ENCODE results near the gene LRGUK. TPM values are rescaled to one million over a fixed set of nuclear protein-coding genes. Genes with fewer than 3 reads are reported as not detected.
"Not testable (repeated sequence)": the region's sequence is repeated elsewhere in the genome, so short reads cannot be mapped to it uniquely, and the experiment has no call there.

The LRGUK gene
- total and polyA plus RNA-seq, 2 donors (not counting 3 experiments of a cell fraction or from before 2014, with no cell fraction given): 0.10 to 0.11 TPM

- TF ChIP-seq JUN (IDR thresholded peaks at IDR 0.05; ENCODE audit: borderline replicate concordance, insufficient read depth, insufficient read length, low read depth) (no peak), MYC (IDR thresholded peaks at IDR 0.05; ENCODE audit: low read depth, low read length) (no peak), MAX (IDR thresholded peaks at IDR 0.05; ENCODE audit: insufficient read depth, insufficient read length) (no peak), POLR2AphosphoS5 (IDR thresholded peaks at IDR 0.05; ENCODE audit: insufficient read depth, low read depth, low read length) (no peak), CTCF (IDR thresholded peaks at IDR 0.05; ENCODE audit: extremely low read depth in 1 of 2, insufficient read depth in 1 of 2, low read depth in 1 of 2, low read length in 2 of 2) (no peak), POLR2A (IDR thresholded peaks at IDR 0.05; ENCODE audit: low read depth, low read length) (no peak), EZH2 (IDR thresholded peaks at IDR 0.05; ENCODE audit: borderline replicate concordance, low read depth, low read length, severe bottlenecking) (no peak), GATA2 (IDR thresholded peaks at IDR 0.05; ENCODE audit: insufficient read depth, insufficient read length, low read depth, low read length) (no peak), FOS (IDR thresholded peaks at IDR 0.05; ENCODE audit: borderline replicate concordance, insufficient read depth, low read length) (no peak)
- Histone ChIP-seq H3K79me2 (ENCODE audit: control insufficient read depth, insufficient read depth, low read length) (no peaks in the 10 kb centered on the region), H3K27ac (ENCODE audit: insufficient read depth, low read depth, low read length) (no peak overlapping the region), H2AFZ (ENCODE audit: low read depth, low read length) (no peak overlapping the region), H3K9me3 (replicated peaks; ENCODE audit: control insufficient read depth, insufficient read depth, low read length) (no peaks in the 10 kb centered on the region), H3K4me2 (ENCODE audit: insufficient read depth, low read length) (no peak overlapping the region), H3K4me3 (replicated peaks in 1 of 3; ENCODE audit: insufficient read depth in 1 of 3, low read depth in 1 of 3, low read length in 3 of 3) (no peak overlapping the region), H3K4me1 (ENCODE audit: control insufficient read depth, extremely low read depth, insufficient read depth, low read length) (no peaks in the 10 kb centered on the region), H3K36me3 (ENCODE audit: control insufficient read depth in 2 of 2, extremely low read depth in 1 of 2, insufficient read depth in 2 of 2, low read length in 2 of 2) (no peaks in the 10 kb centered on the region), H3K9ac (replicated peaks; ENCODE audit: extremely low read depth, insufficient read depth, low read length) (no peak overlapping the region), H4K20me1 (replicated peaks; ENCODE audit: control insufficient read depth, extremely low read depth, insufficient read depth, low read length) (no peaks in the 10 kb centered on the region), H3K9me1 (replicated peaks; ENCODE audit: control insufficient read depth, extremely low read depth, insufficient read depth, low read length) (no peaks in the 10 kb centered on the region), H3K27me3 (ENCODE audit: control insufficient read depth in 2 of 2, insufficient read depth in 2 of 2, low read length in 2 of 2) (peaks cover 0 to 7% of the 10 kb centered on the region in 2 experiments)
- ChIA-PET CTCF (interaction anchor here (1.2 kb wide), 1 partner anchor 13 kb away, joined by 4 read pairs; no protein-coding TSS in a partner anchor), POLR2A (no interaction called here)
- dilution Hi-C loops (cut with MboI; ENCODE audit: extremely low pct_ligation_motif_present, low sequenced_read_pairs): no loop called here
- DNase-seq (ENCODE audit: low read depth, low spot score) (no peak), FAIRE-seq (no peak)
- intact Hi-C loops (cut with micrococcal nuclease): no loop called here
- BruUV-seq (replicated peaks): no TSS peak
Measured at GRCh38 chr7:134220236-134220635, 93.1 kb downstream of the LRGUK start.

GRCh38 chr7:134231296-134231695, 104.2 kb downstream of the LRGUK start:
- H2AFZ ChIP-seq (ENCODE audit: low read depth, low read length); H3K9me3 ChIP-seq (replicated peaks; ENCODE audit: control insufficient read depth, insufficient read depth, low read length); H3K4me3 ChIP-seq (replicated peaks in 1 of 3; ENCODE audit: insufficient read depth in 1 of 3, low read depth in 1 of 3, low read length in 3 of 3); H3K27me3 ChIP-seq (ENCODE audit: control insufficient read depth in 2 of 2, insufficient read depth in 2 of 2, low read length in 2 of 2); H3K9me1 ChIP-seq (replicated peaks; ENCODE audit: control insufficient read depth, extremely low read depth, insufficient read depth, low read length); H3K27ac ChIP-seq (ENCODE audit: insufficient read depth, low read depth, low read length); H3K9ac ChIP-seq (replicated peaks; ENCODE audit: extremely low read depth, insufficient read depth, low read length); FAIRE-seq; DNase-seq (ENCODE audit: low read depth, low spot score); BruUV-seq (replicated peaks); dilution Hi-C loops (cut with MboI; ENCODE audit: extremely low pct_ligation_motif_present, low sequenced_read_pairs); H3K79me2 ChIP-seq (ENCODE audit: control insufficient read depth, insufficient read depth, low read length); H3K4me2 ChIP-seq (ENCODE audit: insufficient read depth, low read length); H3K4me1 ChIP-seq (ENCODE audit: control insufficient read depth, extremely low read depth, insufficient read depth, low read length); intact Hi-C loops (cut with micrococcal nuclease); H3K36me3 ChIP-seq (ENCODE audit: control insufficient read depth in 2 of 2, extremely low read depth in 1 of 2, insufficient read depth in 2 of 2, low read length in 2 of 2); POLR2A ChIA-PET; H4K20me1 ChIP-seq (replicated peaks; ENCODE audit: control insufficient read depth, extremely low read depth, insufficient read depth, low read length): not testable (repeated sequence)
- CTCF ChIA-PET: interaction anchor here (1.0 kb wide), 1 partner anchor 49 kb away, joined by 3 read pairs; no protein-coding TSS in a partner anchor
